HUES48 (cell line): ENCODE results near the gene CUX1.

ENCODE experiments used
- H3K27ac ChIP-seq: one replicate; pipeline ENCODE4 v1.7.0; 2013; ENCODE audit warnings: low read depth, low read length, inconsistent platforms
- H3K27me3 ChIP-seq: 2 replicates; pipeline ENCODE4 v1.6.1; 2013; ENCODE audit warnings: mild to moderate bottlenecking, low read length; ENCODE audit not compliant: control insufficient read depth, insufficient read depth
- H3K36me3 ChIP-seq: 2 replicates; pipeline ENCODE4 v1.6.1; 2013; ENCODE audit warnings: low read length; ENCODE audit not compliant: control insufficient read depth, insufficient read depth
- H3K4me1 ChIP-seq: 2 replicates; pipeline ENCODE4 v1.6.1; 2013; ENCODE audit warnings: mild to moderate bottlenecking, low read length; ENCODE audit not compliant: control insufficient read depth, insufficient read depth
- H3K4me3 ChIP-seq: 2 replicates; pipeline ENCODE4 v1.5.1; 2013; ENCODE audit warnings: mild to moderate bottlenecking, low read depth, low read length
- H3K9ac ChIP-seq: 2 replicates; pipeline ENCODE4 v1.6.1; 2013; ENCODE audit warnings: mild to moderate bottlenecking, low read depth, low read length, moderate library complexity
- H3K9me3 ChIP-seq: 2 replicates; pipeline ENCODE4 v1.6.1; 2013; ENCODE audit warnings: low read length; ENCODE audit not compliant: control insufficient read depth, insufficient read depth

Gene CUX1

GRCh38 chr7:101956130-101956529 is 138.7 kb downstream of the CUX1 start:
- Histone ChIP-seq H3K4me3 (no peak overlapping the region), H3K9ac (no peak overlapping the region), H3K27ac (no peak overlapping the region), H3K4me1 (peaks cover 12% of the 10 kb centered on the region), H3K36me3 (no peaks in the 10 kb centered on the region), H3K9me3 (no peaks in the 10 kb centered on the region), H3K27me3 (no peaks in the 10 kb centered on the region)

DNA sequence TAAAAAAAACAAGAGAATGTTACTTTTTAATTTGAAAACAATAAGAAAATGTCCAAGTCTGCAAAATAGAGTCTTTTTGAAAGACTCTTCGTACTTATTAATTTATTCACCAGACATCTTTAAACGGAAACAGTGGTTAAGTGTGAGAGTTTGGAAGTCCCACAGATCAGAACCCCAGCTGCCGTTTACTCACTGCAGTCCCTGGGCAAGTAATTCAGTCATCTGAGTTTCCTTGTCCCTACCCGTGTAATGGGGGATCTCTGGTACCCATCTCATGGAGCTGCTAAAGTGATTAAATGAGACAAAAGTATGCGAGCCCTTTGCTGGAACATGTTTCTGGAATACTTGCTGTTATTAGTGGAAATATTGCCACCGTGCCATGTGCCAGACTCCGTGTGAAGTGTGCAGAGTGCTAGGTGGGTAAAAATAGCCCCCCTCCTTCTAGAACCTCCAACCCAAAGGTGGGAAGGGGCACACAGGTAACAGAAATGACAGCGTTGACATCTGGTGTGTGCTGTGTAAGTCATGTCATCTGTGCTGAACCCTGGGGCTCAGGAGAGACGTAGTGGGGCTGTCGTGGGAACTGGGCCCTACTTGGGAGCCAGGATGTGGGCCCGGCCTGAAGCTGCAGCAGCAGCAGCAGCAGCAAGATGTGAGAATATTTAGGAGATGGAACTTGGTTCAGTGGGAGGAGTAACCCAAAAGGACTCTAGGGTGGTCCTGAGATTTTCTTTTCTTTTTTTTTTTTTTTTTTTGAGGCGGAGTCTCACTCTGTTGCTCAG is 140.5 kb downstream of the CUX1 start:
- Histone ChIP-seq H3K9me3 (no peaks in the 10 kb centered on the region), H3K9ac (no peak overlapping the region), H3K4me1 (peaks cover 12% of the 10 kb centered on the region), H3K36me3 (no peaks in the 10 kb centered on the region), H3K4me3 (no peak overlapping the region), H3K27ac (no peak overlapping the region), H3K27me3 (no peaks in the 10 kb centered on the region)

- Histone ChIP-seq H3K27me3 (no peaks in the 10 kb centered on the region), H3K9ac (no peak overlapping the region), H3K9me3 (no peaks in the 10 kb centered on the region), H3K4me3 (no peak overlapping the region), H3K4me1 (peaks cover 12% of the 10 kb centered on the region), H3K36me3 (no peaks in the 10 kb centered on the region), H3K27ac (no peak overlapping the region)
Measured at GRCh38 chr7:101959342-101959741, 141.9 kb downstream of the CUX1 start.

DNA sequence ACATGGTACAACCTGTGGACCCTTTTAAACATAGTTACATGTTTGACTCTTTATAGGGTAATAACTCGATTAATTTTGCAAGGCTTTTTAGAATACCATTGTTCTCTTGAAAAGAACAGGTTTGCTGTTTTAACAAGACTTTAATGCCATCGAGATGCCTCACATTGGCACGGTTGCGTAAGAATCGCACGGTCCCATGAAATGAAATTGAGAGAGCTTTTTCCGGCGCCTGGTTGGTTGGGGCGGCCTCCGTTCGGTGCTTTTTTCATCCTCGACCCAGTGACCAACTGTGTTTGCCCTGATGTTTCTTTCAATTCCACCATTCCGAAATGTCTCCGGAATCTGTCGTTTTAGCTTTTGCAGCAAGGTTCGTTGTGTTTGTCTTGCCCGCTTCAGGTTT is 142.4 kb downstream of the CUX1 start:
- no peak overlapping the region for H3K9ac ChIP-seq
- H3K9me3 ChIP-seq, result no peaks in the 10 kb centered on the region
- H3K4me1 ChIP-seq, result peaks cover 12% of the 10 kb centered on the region
- H3K27me3 ChIP-seq, result no peaks in the 10 kb centered on the region
- no peak overlapping the region for H3K4me3 ChIP-seq
- H3K27ac ChIP-seq, result no peak overlapping the region
- no peaks in the 10 kb centered on the region for H3K36me3 ChIP-seq

DNA sequence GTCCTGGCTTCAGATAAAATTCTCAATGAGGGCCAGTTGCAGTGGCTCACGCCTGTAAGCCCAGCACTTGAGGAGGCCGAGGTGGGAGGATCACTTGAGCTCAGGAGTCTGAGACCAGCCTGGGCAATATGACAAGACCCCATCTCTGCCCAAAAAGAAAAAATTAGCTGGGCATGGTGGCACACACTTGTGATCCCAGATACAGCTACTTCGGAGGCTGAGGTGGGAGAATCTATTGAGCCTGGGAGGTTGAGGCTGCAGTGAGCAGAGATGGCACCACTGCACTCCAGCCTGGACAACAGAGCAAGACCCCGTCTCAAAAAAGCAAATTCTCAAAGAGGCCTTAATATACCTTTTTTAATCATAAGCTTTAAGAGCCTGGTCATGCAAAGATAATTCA is 142.9 kb downstream of the CUX1 start:
- no peaks in the 10 kb centered on the region for H3K27me3 ChIP-seq
- H3K9ac ChIP-seq, result no peak overlapping the region
- H3K27ac ChIP-seq, result no peak overlapping the region
- H3K4me3 ChIP-seq, result no peak overlapping the region
- no peaks in the 10 kb centered on the region for H3K36me3 ChIP-seq
- no peaks in the 10 kb centered on the region for H3K9me3 ChIP-seq
- peaks cover 9% of the 10 kb centered on the region for H3K4me1 ChIP-seq

DNA sequence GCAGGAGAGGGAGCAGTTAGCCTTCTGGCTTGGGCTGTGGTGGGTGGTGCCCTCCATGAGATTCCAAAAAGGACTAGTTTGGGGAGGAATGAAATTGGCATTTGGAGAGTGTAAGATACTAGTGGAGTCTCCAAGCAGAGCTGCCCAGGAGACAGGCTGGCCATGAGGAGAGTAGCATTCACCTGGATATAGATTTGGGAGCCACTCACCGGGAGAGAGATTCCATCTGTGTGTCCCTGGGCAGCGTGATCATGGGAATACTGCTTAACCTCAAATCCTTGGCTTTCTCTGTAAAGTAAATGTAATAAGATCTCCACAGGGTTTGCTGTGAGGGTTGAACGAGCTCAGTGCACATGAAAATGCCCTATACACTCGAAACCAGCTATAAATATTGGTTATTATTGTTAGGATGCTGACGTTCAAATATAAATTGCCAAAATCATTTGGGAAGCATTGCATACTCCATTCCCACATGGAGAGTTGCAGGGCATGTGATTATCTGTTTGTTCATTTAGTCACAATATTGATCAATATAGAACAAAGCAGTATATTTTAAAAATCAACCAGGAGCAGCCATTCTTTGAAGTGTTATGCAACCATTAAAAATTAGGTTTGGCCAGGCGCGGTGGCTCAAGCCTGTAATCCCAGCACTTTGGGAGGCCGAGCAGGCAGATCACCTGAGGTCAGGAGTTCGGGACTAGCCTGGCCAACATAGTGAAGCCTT is 143.7 kb downstream of the CUX1 start:
- no peaks in the 10 kb centered on the region for H3K27me3 ChIP-seq
- no peak overlapping the region for H3K9ac ChIP-seq
- no peak overlapping the region for H3K4me3 ChIP-seq
- H3K4me1 ChIP-seq, result 0 out of 2 replicates have a peak, but pooled peaks cover 6% of the 10 kb centered on the region
- H3K27ac ChIP-seq, result no peak overlapping the region
- H3K36me3 ChIP-seq, result no peaks in the 10 kb centered on the region
- H3K9me3 ChIP-seq, result no peaks in the 10 kb centered on the region

GRCh38 chr7:101961811-101962210 is 144.4 kb downstream of the CUX1 start:
- Histone ChIP-seq H3K9ac (no peak overlapping the region), H3K4me1 (0 out of 2 replicates have a peak, but pooled peaks cover 6% of the 10 kb centered on the region), H3K27me3 (no peaks in the 10 kb centered on the region), H3K27ac (no peak overlapping the region), H3K4me3 (no peak overlapping the region), H3K36me3 (no peaks in the 10 kb centered on the region), H3K9me3 (no peaks in the 10 kb centered on the region)

- Histone ChIP-seq H3K9me3 (no peaks in the 10 kb centered on the region), H3K36me3 (no peaks in the 10 kb centered on the region), H3K27ac (no peak overlapping the region), H3K4me1 (0 out of 2 replicates have a peak, but pooled peaks cover 5% of the 10 kb centered on the region), H3K9ac (no peak overlapping the region), H3K27me3 (no peaks in the 10 kb centered on the region), H3K4me3 (no peak overlapping the region)
Measured at GRCh38 chr7:101963693-101964092, 146.3 kb downstream of the CUX1 start.

GRCh38 chr7:101964680-101965452 is 147.4 kb downstream of the CUX1 start:
- H3K4me3 ChIP-seq, result no peak overlapping the region
- H3K27me3 ChIP-seq, result no peaks in the 10 kb centered on the region
- no peak overlapping the region for H3K27ac ChIP-seq
- no peaks in the 10 kb centered on the region for H3K4me1 ChIP-seq
- H3K9me3 ChIP-seq, result no peaks in the 10 kb centered on the region
- H3K36me3 ChIP-seq, result no peaks in the 10 kb centered on the region
- no peak overlapping the region for H3K9ac ChIP-seq

DNA sequence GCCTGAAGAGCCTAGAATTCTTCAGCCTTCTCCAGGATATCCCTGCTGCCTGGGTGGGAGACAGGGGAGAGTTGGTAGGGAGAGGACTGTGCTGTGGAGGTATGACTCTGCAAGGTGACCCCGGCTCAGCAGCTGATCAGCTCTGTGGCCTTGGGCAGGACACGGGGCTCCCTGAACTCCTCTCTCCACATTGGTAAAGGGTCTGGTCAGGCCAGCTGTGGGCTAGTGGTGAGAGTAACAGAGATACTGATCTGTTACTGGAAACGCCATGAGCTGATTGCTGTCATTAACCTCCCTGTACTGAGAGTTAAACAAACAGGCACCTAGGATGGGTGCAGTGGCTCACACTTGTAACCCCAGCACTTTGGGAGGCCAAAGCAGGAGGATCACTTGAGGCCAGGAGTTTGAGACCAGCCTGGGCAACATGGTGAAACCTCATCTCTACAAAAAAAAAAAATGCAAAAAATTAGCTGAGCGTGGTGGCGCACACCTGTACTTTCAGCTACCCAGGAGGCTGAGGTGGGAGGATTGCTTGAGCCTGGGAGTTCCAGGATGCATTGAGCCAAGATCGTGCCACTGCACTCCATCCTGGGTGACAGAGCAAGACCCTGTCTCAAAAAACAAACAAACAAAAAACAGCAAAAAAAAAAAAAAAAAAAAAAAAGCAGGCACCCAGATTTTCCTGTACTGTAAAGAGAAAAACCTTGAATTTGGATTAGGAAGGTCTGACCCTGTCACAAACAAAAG is 151.5 kb downstream of the CUX1 start:
- no peaks in the 10 kb centered on the region for H3K4me1 ChIP-seq
- H3K4me3 ChIP-seq, result no peak overlapping the region
- H3K36me3 ChIP-seq, result no peaks in the 10 kb centered on the region; the same call in 1 of the 2 replicates
- no peak overlapping the region for H3K27ac ChIP-seq
- H3K9ac ChIP-seq, result no peak overlapping the region
- no peaks in the 10 kb centered on the region for H3K27me3 ChIP-seq
- H3K9me3 ChIP-seq, result no peaks in the 10 kb centered on the region
